ENCODE results near the gene PRIM1. TPM values are rescaled to one million over a fixed set of nuclear protein-coding genes. Genes with fewer than 3 reads are reported as not detected.
"Not testable (repeated sequence)": the region's sequence is repeated elsewhere in the genome, so short reads cannot be mapped to it uniquely, and the experiment has no call there.

The PRIM1 gene
- total and polyA plus RNA-seq, 4 donors, result 15.0 to 19.9 (median 16.8) TPM

- H3K4me3 ChIP-seq (ENCODE audit: low read depth, low read length), result no peak overlapping the region
- peaks cover 20% of the 10 kb centered on the region for H3K36me3 ChIP-seq (ENCODE audit: control insufficient read depth, insufficient read depth, low read length)
- no peak overlapping the region for H3K27ac ChIP-seq (ENCODE audit: low read depth, low read length)
- no peaks in the 10 kb centered on the region for H3K9me3 ChIP-seq (ENCODE audit: control insufficient read depth, insufficient read depth, low read length)
- WGBS (ENCODE audit: insufficient coverage), result 100% methylated on average over 6 of the region's 11 CpGs
- DNase-seq (ENCODE audit: low read depth in 4 of 6, low spot score in 6 of 6), result no peak
- H3K27me3 ChIP-seq (ENCODE audit: control insufficient read depth, insufficient read depth, low read length), result no peaks in the 10 kb centered on the region
- H3K4me1 ChIP-seq (ENCODE audit: control insufficient read depth, insufficient read depth, low read length), result no peaks in the 10 kb centered on the region
These were observed 23.8 kb downstream of the PRIM1 start for GRCh38 chr12:56728139-56728861.

GRCh38 chr12:56726196-56726675, 25.9 kb downstream of the PRIM1 start:
- H3K36me3 ChIP-seq (ENCODE audit: control insufficient read depth, insufficient read depth, low read length), result peaks cover 22% of the 10 kb centered on the region
- peak overlapping the region; percentile 99 for H3K27ac ChIP-seq (ENCODE audit: low read depth, low read length)
- DNase-seq (ENCODE audit: low read depth in 4 of 6, low spot score in 6 of 6); H3K4me1 ChIP-seq (ENCODE audit: control insufficient read depth, insufficient read depth, low read length); H3K4me3 ChIP-seq (ENCODE audit: low read depth, low read length); H3K27me3 ChIP-seq (ENCODE audit: control insufficient read depth, insufficient read depth, low read length); H3K9me3 ChIP-seq (ENCODE audit: control insufficient read depth, insufficient read depth, low read length): not testable (repeated sequence)
- WGBS (ENCODE audit: insufficient coverage), result 93% methylated on average over 15 of the region's 15 CpGs

DNA sequence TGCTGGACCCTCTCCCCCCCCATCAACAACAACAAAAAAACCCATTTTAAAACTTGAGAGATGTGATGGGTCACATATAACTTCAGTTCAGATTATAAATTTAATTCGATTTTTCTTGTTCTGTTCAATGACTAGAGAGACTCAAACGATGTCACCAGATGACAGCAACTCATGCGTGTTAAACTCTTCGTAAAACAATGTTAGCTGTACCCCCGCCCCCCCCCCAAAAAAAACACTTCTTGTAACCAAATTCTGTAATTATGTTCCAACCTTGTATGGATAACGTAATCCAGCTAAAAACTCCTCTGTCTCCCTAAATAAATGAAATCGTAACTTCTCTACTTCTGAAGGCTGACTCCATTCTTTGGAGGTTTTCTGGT, 26.4 kb downstream of the PRIM1 start:
- WGBS (ENCODE audit: insufficient coverage), result 40% methylated on average over 1 of the region's 7 CpGs
- H3K4me3 ChIP-seq (ENCODE audit: low read depth, low read length), result peak overlapping the region; percentile 100
- H3K27ac ChIP-seq (ENCODE audit: low read depth, low read length), result peak overlapping the region; percentile 99
- no peaks in the 10 kb centered on the region for H3K27me3 ChIP-seq (ENCODE audit: control insufficient read depth, insufficient read depth, low read length)
- no peaks in the 10 kb centered on the region for H3K9me3 ChIP-seq (ENCODE audit: control insufficient read depth, insufficient read depth, low read length)
- DNase-seq (ENCODE audit: low read depth in 4 of 6, low spot score in 6 of 6), result peak in 1 of 6 donors; percentile 9
- H3K36me3 ChIP-seq (ENCODE audit: control insufficient read depth, insufficient read depth, low read length), result peaks cover 25% of the 10 kb centered on the region
- peaks cover 13% of the 10 kb centered on the region for H3K4me1 ChIP-seq (ENCODE audit: control insufficient read depth, insufficient read depth, low read length)

GRCh38 chr12:56724972-56725722, 27.0 kb downstream of the PRIM1 start, which contains the start of gene NACA:
TSS of gene NACA (minus strand) at chr12:56725299. CDS start at chr12:56724521, 778 bp downstream.
- H3K4me3 ChIP-seq (ENCODE audit: low read depth, low read length), result peak within 1 kb of the TSS; percentile 100
- WGBS (ENCODE audit: insufficient coverage), result under 1% methylated on average over 44 of the region's 46 CpGs
- peak; percentile 90 to 99 (median 93) for DNase-seq (ENCODE audit: low read depth in 4 of 6, low spot score in 6 of 6)
- H3K27me3 ChIP-seq (ENCODE audit: control insufficient read depth, insufficient read depth, low read length), result no peaks in the 10 kb centered on the region
- H3K27ac ChIP-seq (ENCODE audit: low read depth, low read length), result peak within 1 kb of the TSS; percentile 99
- no peaks in the 10 kb centered on the region for H3K9me3 ChIP-seq (ENCODE audit: control insufficient read depth, insufficient read depth, low read length)
- peaks cover 28% of the 10 kb centered on the region for H3K36me3 ChIP-seq (ENCODE audit: control insufficient read depth, insufficient read depth, low read length)
- H3K4me1 ChIP-seq (ENCODE audit: control insufficient read depth, insufficient read depth, low read length), result peaks cover 13% of the 10 kb centered on the region

- no peaks in the 10 kb centered on the region for H3K9me3 ChIP-seq (ENCODE audit: control insufficient read depth, insufficient read depth, low read length)
- 0% methylated on average over 4 of the region's 9 CpGs for WGBS (ENCODE audit: insufficient coverage)
- peaks cover 13% of the 10 kb centered on the region for H3K4me1 ChIP-seq (ENCODE audit: control insufficient read depth, insufficient read depth, low read length)
- no peak for DNase-seq (ENCODE audit: low read depth in 4 of 6, low spot score in 6 of 6)
- H3K27ac ChIP-seq (ENCODE audit: low read depth, low read length), result peak overlapping the region; percentile 99
- no peaks in the 10 kb centered on the region for H3K27me3 ChIP-seq (ENCODE audit: control insufficient read depth, insufficient read depth, low read length)
- H3K4me3 ChIP-seq (ENCODE audit: low read depth, low read length), result peak overlapping the region; percentile 100
- H3K36me3 ChIP-seq (ENCODE audit: control insufficient read depth, insufficient read depth, low read length), result peaks cover 32% of the 10 kb centered on the region
These were observed 27.5 kb downstream of the PRIM1 start for GRCh38 chr12:56724701-56724971.

DNA sequence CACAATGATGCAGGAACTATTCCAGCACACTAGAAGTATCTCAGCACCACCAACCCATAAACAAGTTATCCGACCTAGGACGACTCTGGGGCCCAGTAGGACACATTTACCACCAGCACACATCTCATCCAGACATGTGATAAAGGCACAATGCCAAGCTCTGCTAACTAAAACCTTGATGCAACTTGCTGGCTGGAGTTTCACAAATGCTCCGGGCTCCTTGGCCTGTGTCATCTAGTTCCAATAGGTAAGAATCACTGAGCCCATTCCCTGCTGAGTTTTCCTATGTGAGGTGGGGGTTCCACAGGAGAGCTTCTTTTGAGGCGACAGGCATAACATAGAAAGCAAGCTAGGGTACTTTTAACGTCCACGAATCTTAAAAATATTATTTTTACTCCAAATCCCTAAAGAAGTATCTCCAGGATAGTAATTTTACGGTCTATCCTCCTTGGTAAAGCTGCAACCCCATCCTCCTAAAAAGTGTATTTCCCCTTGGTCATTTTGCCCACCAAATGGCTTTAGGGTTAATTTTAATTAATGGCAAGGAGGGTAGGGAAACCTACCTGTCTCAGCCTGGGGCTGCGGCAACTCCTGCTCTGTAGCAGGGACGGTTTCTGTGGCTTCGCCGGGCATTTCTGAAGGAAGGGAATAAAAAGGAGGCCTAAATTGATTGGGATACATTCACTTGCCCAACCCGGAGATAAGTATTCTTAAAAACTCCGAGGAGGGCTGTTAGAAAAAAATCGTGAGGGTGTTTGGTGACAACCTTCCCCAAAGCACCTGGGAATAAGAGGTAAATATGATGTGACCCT, 28.0 kb downstream of the PRIM1 start:
- Histone ChIP-seq H3K27ac (ENCODE audit: low read depth, low read length) (peak overlapping the region; percentile 99), H3K4me1 (ENCODE audit: control insufficient read depth, insufficient read depth, low read length) (peaks cover 16% of the 10 kb centered on the region), H3K4me3 (ENCODE audit: low read depth, low read length) (peak overlapping the region; percentile 100), H3K27me3 (ENCODE audit: control insufficient read depth, insufficient read depth, low read length) (no peaks in the 10 kb centered on the region), H3K36me3 (ENCODE audit: control insufficient read depth, insufficient read depth, low read length) (peaks cover 32% of the 10 kb centered on the region), H3K9me3 (ENCODE audit: control insufficient read depth, insufficient read depth, low read length) (no peaks in the 10 kb centered on the region)
- WGBS (ENCODE audit: insufficient coverage), result under 1% methylated on average over 9 of the region's 14 CpGs
- peak in 3 of 6 donors; percentile 19 to 51 (median 50) for DNase-seq (ENCODE audit: low read depth in 4 of 6, low spot score in 6 of 6)

DNA sequence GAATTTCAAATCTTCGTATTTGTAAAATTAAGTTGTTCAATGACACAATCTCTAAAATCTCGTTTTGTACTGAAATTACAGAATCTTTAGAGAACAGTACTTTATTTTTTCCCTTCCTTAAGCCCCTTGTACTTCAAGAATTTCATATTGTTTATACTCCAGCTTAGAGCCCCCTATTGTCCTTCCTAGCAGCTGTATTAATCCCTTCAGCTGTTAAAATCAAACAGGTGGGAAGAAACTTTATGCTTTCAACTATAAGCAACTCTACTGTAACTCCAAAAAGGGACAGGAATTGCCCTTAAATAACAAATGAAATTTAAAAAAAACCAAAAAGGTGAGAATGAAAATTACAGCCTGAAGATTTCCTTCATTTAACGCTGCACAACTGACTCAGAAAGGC, 28.8 kb downstream of the PRIM1 start:
- H3K27ac ChIP-seq (ENCODE audit: low read depth, low read length), result peak overlapping the region; percentile 99
- WGBS (ENCODE audit: insufficient coverage), result no CpG with 5 or more reads among the region's 3 CpGs
- H3K4me1 ChIP-seq (ENCODE audit: control insufficient read depth, insufficient read depth, low read length), result peaks cover 17% of the 10 kb centered on the region

GRCh38 chr12:56722832-56723231, 29.3 kb downstream of the PRIM1 start:
- no CpG with 5 or more reads among the region's 4 CpGs for WGBS (ENCODE audit: insufficient coverage)
- Histone ChIP-seq H3K9me3 (ENCODE audit: control insufficient read depth, insufficient read depth, low read length) (no peaks in the 10 kb centered on the region), H3K4me3 (ENCODE audit: low read depth, low read length) (peak overlapping the region; percentile 3), H3K27me3 (ENCODE audit: control insufficient read depth, insufficient read depth, low read length) (no peaks in the 10 kb centered on the region), H3K4me1 (ENCODE audit: control insufficient read depth, insufficient read depth, low read length) (peaks cover 17% of the 10 kb centered on the region), H3K27ac (ENCODE audit: low read depth, low read length) (no peak overlapping the region), H3K36me3 (ENCODE audit: control insufficient read depth, insufficient read depth, low read length) (peaks cover 34% of the 10 kb centered on the region)
- no peak for DNase-seq (ENCODE audit: low read depth in 4 of 6, low spot score in 6 of 6)

More for the DNA sequence above, 28.8 kb downstream of the PRIM1 start:
- DNase-seq (ENCODE audit: low read depth in 4 of 6, low spot score in 6 of 6), result no peak
- H3K4me3 ChIP-seq (ENCODE audit: low read depth, low read length), result peak overlapping the region; percentile 100
- H3K27me3 ChIP-seq (ENCODE audit: control insufficient read depth, insufficient read depth, low read length), result no peaks in the 10 kb centered on the region
- H3K9me3 ChIP-seq (ENCODE audit: control insufficient read depth, insufficient read depth, low read length), result no peaks in the 10 kb centered on the region
- H3K36me3 ChIP-seq (ENCODE audit: control insufficient read depth, insufficient read depth, low read length), result peaks cover 35% of the 10 kb centered on the region

GRCh38 chr12:56721721-56722120, 30.4 kb downstream of the PRIM1 start:
- H3K4me3 ChIP-seq (ENCODE audit: low read depth, low read length), result no peak overlapping the region
- H3K27me3 ChIP-seq (ENCODE audit: control insufficient read depth, insufficient read depth, low read length), result no peaks in the 10 kb centered on the region
- no peaks in the 10 kb centered on the region for H3K9me3 ChIP-seq (ENCODE audit: control insufficient read depth, insufficient read depth, low read length)
- no CpG with 5 or more reads among the region's 2 CpGs for WGBS (ENCODE audit: insufficient coverage)
- peak in 1 of 6 donors; percentile 35 for DNase-seq (ENCODE audit: low read depth in 4 of 6, low spot score in 6 of 6)
- H3K27ac ChIP-seq (ENCODE audit: low read depth, low read length), result peak overlapping the region; percentile 17
- peaks cover 37% of the 10 kb centered on the region for H3K36me3 ChIP-seq (ENCODE audit: control insufficient read depth, insufficient read depth, low read length)
- H3K4me1 ChIP-seq (ENCODE audit: control insufficient read depth, insufficient read depth, low read length), result peaks cover 26% of the 10 kb centered on the region
